ENCODE measurements around the gene DNM2.
"Not testable (repeated sequence)": the region's sequence is repeated elsewhere in the genome, so short reads cannot be mapped to it uniquely, and the experiment has no call there.

DNM2 gene

GRCh38 chr19:10836479-10837330 is 118.8 kb downstream of the DNM2 start:
- ATAC-seq (peak; percentile 41), DNase-seq (peak; percentile 84)

GRCh38 chr19:10837649-10838048 is 119.8 kb downstream of the DNM2 start:
- ATAC-seq, DNase-seq: not testable (repeated sequence)

GRCh38 chr19:10838377-10838776 is 120.5 kb downstream of the DNM2 start:
- ATAC-seq (no peak), DNase-seq (no peak)

- ATAC-seq (no peak), DNase-seq (no peak)
Observed at GRCh38 chr19:10839114-10840050, 121.5 kb downstream of the DNM2 start.

GRCh38 chr19:10842788-10843187 is 124.9 kb downstream of the DNM2 start:
- DNase-seq = no peak
- no peak for ATAC-seq

GRCh38 chr19:10846500-10847202 is 128.8 kb downstream of the DNM2 start:
- no peak for DNase-seq
- ATAC-seq = no peak

- DNase-seq = peak; percentile 28
- ATAC-seq = peak; percentile 57
Observed at GRCh38 chr19:10848230-10848856, 130.5 kb downstream of the DNM2 start, which contains the start of gene C19orf38. TSS of gene C19orf38 (plus strand) at chr19:10848415. CDS start at chr19:10848509, 94 bp downstream.

GRCh38 chr19:10850631-10851030 is 132.8 kb downstream of the DNM2 start:
- ATAC-seq = no peak
- DNase-seq = no peak

- ATAC-seq (no peak), DNase-seq (no peak)
Observed at GRCh38 chr19:10852098-10852800, 134.4 kb downstream of the DNM2 start.

- ATAC-seq (no peak), DNase-seq (no peak)
Observed at GRCh38 chr19:10852941-10853340, 135.1 kb downstream of the DNM2 start.

GRCh38 chr19:10854350-10855089 is 136.6 kb downstream of the DNM2 start:
- no peak for DNase-seq

GRCh38 chr19:10855879-10856522 is 138.1 kb downstream of the DNM2 start:
- ATAC-seq (no peak), DNase-seq (peak; percentile 43)

More at GRCh38 chr19:10854350-10855089, 136.6 kb downstream of the DNM2 start:
- ATAC-seq = no peak

GRCh38 chr19:10856899-10857298 is 139.0 kb downstream of the DNM2 start:
- ATAC-seq, DNase-seq: not testable (repeated sequence)

GRCh38 chr19:10858204-10858828 is 140.4 kb downstream of the DNM2 start:
- DNase-seq (peak; percentile 72), ATAC-seq (peak; percentile 40)

GRCh38 chr19:10861103-10861651 is 143.3 kb downstream of the DNM2 start:
- DNase-seq = peak; percentile 52
- no peak for ATAC-seq

GRCh38 chr19:10862561-10863106 is 144.8 kb downstream of the DNM2 start:
- DNase-seq (no peak), ATAC-seq (no peak)

GRCh38 chr19:10863107-10863717 is 145.3 kb downstream of the DNM2 start:
- DNase-seq (no peak), ATAC-seq (no peak)

- DNase-seq (peak; percentile 89), ATAC-seq (peak; percentile 88)
Observed at GRCh38 chr19:10864538-10864899, 146.6 kb downstream of the DNM2 start.
